ENCODE measurements around the gene SQOR.

Gene SQOR

GRCh38 chr15:45634432-45635190 lies at the start of gene SQOR:
TSS of gene SQOR (plus strand) at chr15:45635029. CDS start at chr15:45658924, 23,895 bp downstream.
- peak; percentile 47 to 49 for DNase-seq (ENCODE audit: low read depth in 1 of 2, low spot score in 1 of 2)

- DNase-seq (ENCODE audit: low read depth in 1 of 2, low spot score in 1 of 2): no peak
These were observed 49.6 kb upstream of the SQOR start for GRCh38 chr15:45585069-45585791.

GRCh38 chr15:45586125-45586524 lies 48.7 kb upstream of the SQOR start:
- DNase-seq (ENCODE audit: low read depth in 1 of 2, low spot score in 1 of 2): no peak

GRCh38 chr15:45586601-45587094 lies 48.2 kb upstream of the SQOR start:
- DNase-seq (ENCODE audit: low read depth in 1 of 2, low spot score in 1 of 2): no peak

DNA sequence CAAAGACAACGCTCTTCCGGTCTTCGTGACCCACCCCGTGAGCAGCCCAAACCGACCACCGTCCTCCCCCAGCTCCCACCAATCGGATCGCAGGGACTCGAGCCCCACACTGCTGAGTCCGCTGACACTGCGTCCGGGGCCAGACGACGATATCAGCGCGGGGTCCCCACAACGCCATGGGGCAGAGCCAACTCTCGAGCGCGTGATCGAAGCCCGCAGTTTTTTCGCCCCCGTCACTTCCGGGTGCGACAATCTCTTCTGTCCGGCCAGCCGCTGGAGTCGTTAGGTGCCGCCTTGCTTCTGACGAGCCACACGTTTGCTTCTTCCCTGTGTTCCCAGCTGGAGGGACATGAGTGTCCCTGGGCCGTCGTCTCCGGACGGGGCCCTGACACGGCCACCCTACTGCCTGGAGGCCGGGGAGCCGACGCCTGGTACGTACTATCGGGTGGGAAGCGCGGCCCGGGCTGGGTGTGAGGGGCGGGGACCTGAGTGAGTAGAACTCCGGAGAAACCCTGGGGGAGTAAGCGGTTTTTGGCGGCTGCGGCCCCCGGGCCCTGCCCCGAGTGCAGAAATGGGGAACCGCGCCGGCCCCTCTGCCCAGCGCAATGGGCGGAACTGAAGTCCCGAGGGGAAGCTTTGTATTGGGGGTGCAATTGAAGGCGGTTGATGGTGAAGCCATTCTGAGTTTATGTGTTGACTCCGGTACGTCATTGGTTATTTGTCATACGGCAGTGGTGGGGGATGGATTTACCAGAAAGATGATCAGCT lies 47.5 kb upstream of the SQOR start, which contains the start of gene BLOC1S6:
Gene BLOC1S6 (plus strand): TSS at position 285 of the 768 bp plus-strand sequence. CDS start 65 bp downstream, at position 350.
- DNase-seq (ENCODE audit: low read depth in 1 of 2, low spot score in 1 of 2): peak; percentile 84 to 92

GRCh38 chr15:45587863-45588170 lies 47.0 kb upstream of the SQOR start:
- DNase-seq (ENCODE audit: low read depth in 1 of 2, low spot score in 1 of 2): no peak

DNA sequence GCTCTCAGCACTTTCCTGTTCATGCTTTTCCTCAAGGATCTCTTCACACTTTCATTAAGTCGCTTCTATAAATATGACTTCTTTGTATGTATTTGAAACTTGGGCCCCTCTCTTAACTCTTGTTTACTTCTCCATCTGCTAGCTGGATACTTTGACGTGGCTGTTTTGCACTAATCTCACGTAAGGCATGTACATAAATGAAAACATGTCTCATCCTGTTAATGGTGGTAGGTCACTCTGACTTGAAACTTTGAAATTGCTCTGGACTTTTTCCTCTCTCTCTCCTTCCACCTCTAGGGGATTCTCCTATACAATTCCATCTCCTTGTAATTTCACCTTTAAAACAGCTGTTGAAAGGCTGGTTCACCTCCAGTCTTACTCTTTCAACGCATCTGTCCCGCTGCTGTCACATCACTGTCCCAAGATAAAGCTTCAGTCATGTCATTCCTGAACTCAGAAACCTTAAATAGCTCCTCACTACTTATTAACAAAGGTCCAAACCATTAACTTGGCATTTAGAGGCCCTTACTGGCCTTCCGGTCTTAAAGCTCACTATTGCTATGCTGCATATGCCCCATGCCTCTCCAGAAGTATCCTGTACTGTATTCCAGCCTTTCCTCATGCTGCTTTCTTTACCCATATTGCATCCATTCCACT lies 46.5 kb upstream of the SQOR start:
- DNase-seq (ENCODE audit: low read depth in 1 of 2, low spot score in 1 of 2): no peak

- no peak for DNase-seq (ENCODE audit: low read depth in 1 of 2, low spot score in 1 of 2)
These were observed 45.6 kb upstream of the SQOR start for GRCh38 chr15:45589256-45589655.

- DNase-seq (ENCODE audit: low read depth in 1 of 2, low spot score in 1 of 2): no peak
These were observed 40.5 kb upstream of the SQOR start for GRCh38 chr15:45594319-45594718.

DNA sequence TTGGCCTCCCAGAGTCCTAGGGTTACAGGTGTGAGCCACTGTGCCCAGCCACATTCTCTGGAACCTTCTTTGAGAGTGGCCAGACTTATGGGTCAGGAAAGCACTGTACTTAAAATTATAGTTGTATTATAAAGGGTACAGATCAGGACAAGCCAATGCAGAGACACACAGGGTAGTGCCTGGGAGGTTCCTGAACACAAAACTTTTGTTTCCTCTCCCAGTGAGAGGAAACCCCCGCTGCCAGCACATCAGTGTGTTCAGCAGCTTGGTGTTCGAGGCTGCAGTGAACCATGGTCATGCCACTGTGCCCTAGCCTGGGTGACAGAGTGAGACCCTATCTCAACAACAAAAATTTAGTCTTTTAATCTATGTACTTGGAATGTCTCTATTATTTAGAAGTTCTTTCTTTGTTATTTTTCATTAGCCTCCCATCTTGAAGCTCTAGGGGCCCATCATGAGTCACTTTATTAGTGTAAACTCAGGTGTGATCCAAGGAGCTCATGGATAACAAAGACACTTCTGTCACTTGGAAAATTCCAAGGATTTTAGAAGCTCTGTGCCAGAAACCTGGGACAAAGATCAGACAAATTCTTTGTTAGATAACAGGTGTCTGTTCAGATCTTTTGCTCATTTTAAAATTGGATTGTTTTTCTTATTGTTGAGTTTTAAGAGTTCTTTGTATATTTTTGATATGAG lies 39.8 kb upstream of the SQOR start:
- no peak for DNase-seq (ENCODE audit: low read depth in 1 of 2, low spot score in 1 of 2)

- DNase-seq (ENCODE audit: low read depth in 1 of 2, low spot score in 1 of 2): no peak
These were observed 30.9 kb upstream of the SQOR start for GRCh38 chr15:45603881-45604280.

GRCh38 chr15:45604326-45604725 lies 30.5 kb upstream of the SQOR start:
- DNase-seq (ENCODE audit: low read depth in 1 of 2, low spot score in 1 of 2): no peak

DNA sequence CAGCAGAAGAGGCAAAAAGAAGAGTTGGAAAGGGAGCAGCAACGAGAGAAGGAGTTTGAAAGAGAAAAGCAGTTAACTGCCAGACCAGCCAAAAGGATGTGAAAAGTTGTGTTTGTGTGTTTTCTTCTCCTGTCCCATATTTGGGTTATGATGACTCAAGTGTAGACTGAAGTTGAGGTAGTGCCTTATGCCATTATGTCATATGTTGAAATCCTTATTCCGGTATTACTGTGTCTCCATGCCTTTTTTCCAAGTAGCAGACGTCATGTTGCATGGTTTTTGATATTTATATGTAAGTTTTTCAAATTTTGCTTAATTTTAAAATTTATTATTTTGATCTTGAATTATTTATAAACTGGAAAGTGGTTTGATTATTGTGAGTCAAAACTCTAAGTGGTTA lies 28.4 kb upstream of the SQOR start:
- DNase-seq (ENCODE audit: low read depth in 1 of 2, low spot score in 1 of 2): no peak

GRCh38 chr15:45606841-45607240 lies 28.0 kb upstream of the SQOR start:
- no peak for DNase-seq (ENCODE audit: low read depth in 1 of 2, low spot score in 1 of 2)

DNA sequence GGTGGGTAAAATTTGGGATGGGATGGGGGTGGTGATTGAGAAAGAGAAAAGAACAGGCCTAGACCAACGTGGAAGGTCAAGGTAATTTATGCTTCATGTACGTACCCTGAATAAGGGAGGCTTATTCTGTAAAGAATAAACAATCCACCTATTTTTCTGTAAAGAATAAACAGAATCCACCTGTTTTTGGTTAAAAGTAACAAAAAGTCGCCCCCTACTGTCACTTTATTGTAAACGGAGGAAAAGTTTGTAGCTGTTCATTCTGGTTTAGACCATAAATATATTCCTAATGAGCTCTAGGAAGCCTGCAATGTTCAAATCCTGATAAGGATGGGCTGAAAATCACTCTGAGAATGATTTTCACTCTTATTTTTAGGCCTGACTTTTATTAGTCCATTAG lies 23.5 kb upstream of the SQOR start:
- no peak for DNase-seq (ENCODE audit: low read depth in 1 of 2, low spot score in 1 of 2)

- no peak for DNase-seq (ENCODE audit: low read depth in 1 of 2, low spot score in 1 of 2)
These were observed 21.9 kb upstream of the SQOR start for GRCh38 chr15:45612790-45613415.

DNA sequence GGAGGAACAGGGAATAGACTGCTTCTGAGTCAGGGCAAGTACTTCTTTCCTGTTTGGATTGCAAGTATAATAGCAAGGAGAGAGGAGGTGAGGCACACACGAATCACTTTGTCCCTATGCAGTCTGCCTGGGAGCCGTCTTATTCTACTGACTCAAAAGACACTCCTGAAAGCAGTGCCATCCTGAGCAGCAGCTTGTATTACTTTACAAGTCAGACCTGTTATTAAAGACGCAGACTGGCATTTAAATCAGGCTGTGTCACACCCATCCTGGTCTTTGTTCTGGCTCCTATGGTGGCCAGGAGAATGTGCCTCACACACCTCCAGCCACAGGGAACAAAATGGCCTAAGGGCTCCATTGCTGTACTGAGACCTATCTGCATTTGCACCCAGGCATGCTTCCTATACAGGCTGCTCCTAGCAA lies 17.9 kb upstream of the SQOR start:
- DNase-seq (ENCODE audit: low read depth in 1 of 2, low spot score in 1 of 2): no peak

DNA sequence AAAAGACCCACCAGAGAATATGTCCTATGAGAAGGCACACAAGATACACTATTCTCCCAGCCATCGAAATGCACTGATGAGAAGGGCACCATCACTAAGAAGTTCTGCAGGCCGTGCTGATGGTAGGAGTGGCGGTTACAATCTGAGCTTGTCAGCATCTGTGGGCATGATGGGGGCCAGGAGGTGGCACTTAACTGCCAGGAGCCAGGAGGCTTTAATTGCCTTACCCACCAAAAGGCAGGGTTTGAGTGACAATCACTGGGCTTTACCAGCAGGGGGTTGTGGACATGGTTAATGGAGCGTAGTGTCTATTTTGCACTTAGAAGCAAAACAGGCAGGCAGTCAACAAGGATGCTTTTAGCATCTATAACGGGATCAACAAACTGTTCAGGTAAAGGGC lies 16.0 kb upstream of the SQOR start:
- no peak for DNase-seq (ENCODE audit: low read depth in 1 of 2, low spot score in 1 of 2)

DNA sequence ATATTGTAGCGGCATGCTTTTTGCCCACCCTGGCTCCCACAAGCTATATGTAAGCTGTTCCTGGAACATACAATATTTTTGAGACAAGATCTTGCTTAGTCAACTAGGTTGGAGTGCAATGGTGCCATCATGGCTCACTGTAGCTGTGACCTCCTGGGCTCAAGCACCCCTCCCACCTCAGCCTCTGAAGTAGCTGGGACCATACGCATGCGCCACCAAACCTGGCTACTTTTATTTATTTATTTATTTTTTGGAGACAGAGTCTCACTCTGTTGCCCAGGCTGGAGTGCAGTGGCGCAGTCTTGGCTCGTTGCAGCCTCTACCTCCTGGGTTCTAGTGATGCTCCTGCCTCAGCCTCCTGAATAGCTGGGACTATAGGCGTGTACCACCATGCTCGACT lies 6.7 kb upstream of the SQOR start:
- DNase-seq (ENCODE audit: low read depth in 1 of 2, low spot score in 1 of 2): no peak
